H1 (cell line): ENCODE data around the gene RASGRP3. TPM values are rescaled to one million over a fixed set of nuclear protein-coding genes. Genes with fewer than 3 reads are reported as not detected.

Experiments
- CREB1 ChIP-seq: IDR thresholded peaks from 2 replicates; pipeline ENCODE4 v1.6.1; 2012; ENCODE audit warnings: inconsistent platforms
- HDAC2 ChIP-seq, 2 experiments: fragments of 300-600 bp in 1 of 2; sonication (generic) in 1 of 2; IDR thresholded peaks; 2 replicates each; pipeline ENCODE4 v1.6.1; 2011 to 2012; ENCODE audit warnings: low read depth in 2 of 2, low read length in 2 of 2, mild to moderate bottlenecking in 2 of 2, moderate library complexity in 2 of 2, borderline replicate concordance in 1 of 2, inconsistent platforms in 1 of 2
- JUN ChIP-seq: IDR thresholded peaks from 2 replicates; pipeline ENCODE4 v1.6.1; 2011; ENCODE audit warnings: low read depth, mild to moderate bottlenecking, improper control_type of control experiment, low read length
- RAD21 ChIP-seq, 2 experiments: IDR thresholded peaks in 1 of 2; conservative IDR thresholded peaks in 1 of 2; 2 replicates each; pipeline ENCODE4 v1.6.1; 2011; ENCODE audit warnings: low read depth in 2 of 2, low read length in 2 of 2, improper control_type of control experiment in 1 of 2, inconsistent platforms in 1 of 2, mild to moderate bottlenecking in 1 of 2, moderate library complexity in 1 of 2
- SAP30 ChIP-seq: fragments of 300-600 bp; sonication (generic); IDR thresholded peaks from 2 replicates; pipeline ENCODE4 v1.7.1; 2012; ENCODE audit warnings: low read length, moderate library complexity, mild to moderate bottlenecking, inconsistent platforms; ENCODE audit not compliant: insufficient read depth, insufficient replicate concordance
- SP1 ChIP-seq: IDR thresholded peaks from 2 replicates; pipeline ENCODE4 v1.6.1; 2011; ENCODE audit warnings: low read depth, low read length
- YY1 ChIP-seq: IDR thresholded peaks from 2 replicates; pipeline ENCODE4 v1.6.1; 2011; ENCODE audit warnings: low read depth, mild to moderate bottlenecking, low read length
- polyA plus RNA-seq, 7 experiments: library from polyadenylated mRNA; depleted of rRNA in 3 of 7; stranded (reverse) in 5 of 7; unstranded in 2 of 7; fragments of >200 nt in 5 of 7; fragments of 200-250 nt in 2 of 7; gene quantifications; 1 replicate in 5 of 7; 2 replicates in 1 of 7; 4 replicates in 1 of 7; pipeline versions ENCODE4 v1.2.1 to v1.2.3, GENCODE V29; 2011 to 2013; ENCODE audit warnings: missing spikeins in 2 of 7, mixed read lengths in 2 of 7
- total RNA-seq: library from RNA; stranded (reverse); fragmentation: NEBNext Ultra II Directional; extraction: Animal tissue kit (Norgen Biotek cat#: 25700); gene quantifications from 2 replicates; pipeline ENCODE4 v1.2.1, GENCODE V29; 2021
- TF ChIP-seq, protein P1 (sequence below): fragments of 300-600 bp; sonication (generic); IDR thresholded peaks from 2 replicates; pipeline ENCODE4 v1.7.1; 2012; ENCODE audit warnings: low read length, moderate library complexity, mild to moderate bottlenecking, inconsistent platforms; ENCODE audit not compliant: insufficient replicate concordance

RASGRP3 gene
- total and polyA plus RNA-seq, 2 of the 8 experiments (the other 6 are each of a cell fraction or from before 2014, with no cell fraction given): 0.06 TPM; not detected in 1

DNA sequence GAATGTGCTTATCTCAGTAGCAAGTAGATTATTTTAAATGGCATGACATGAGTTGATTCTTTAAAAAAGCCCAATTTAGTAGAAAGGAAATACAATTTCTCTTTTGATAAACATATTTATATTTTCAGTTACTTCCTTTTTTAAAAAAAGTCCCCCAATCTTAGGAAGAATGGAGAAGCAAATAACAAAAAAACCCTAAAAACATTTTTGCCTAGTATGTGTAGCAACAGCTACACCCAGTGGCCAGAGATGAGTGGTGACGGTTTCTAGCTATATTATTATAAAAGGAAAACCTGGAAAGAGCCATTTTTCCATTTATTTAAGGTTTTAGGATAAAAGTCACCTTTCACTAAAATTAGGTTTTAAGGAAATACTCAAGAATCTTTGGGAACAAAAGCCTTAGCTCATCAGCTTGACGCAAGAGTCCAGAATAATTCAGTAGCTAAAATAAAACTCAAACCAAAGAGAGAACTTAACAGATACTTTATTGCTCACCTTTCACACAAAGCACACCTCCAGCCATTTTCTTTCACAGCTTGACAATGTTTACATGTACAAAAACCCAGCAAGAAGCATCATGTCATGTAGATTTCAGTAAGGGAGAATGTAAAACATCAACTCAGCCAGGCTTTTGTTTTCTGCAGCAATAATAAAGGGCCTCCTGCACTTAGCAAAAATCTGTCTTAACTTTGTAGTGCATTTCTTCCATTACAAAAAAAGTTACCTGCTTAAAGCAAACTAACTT is 106.9 kb downstream of the RASGRP3 start (continued):
- TF ChIP-seq, protein P1, sequence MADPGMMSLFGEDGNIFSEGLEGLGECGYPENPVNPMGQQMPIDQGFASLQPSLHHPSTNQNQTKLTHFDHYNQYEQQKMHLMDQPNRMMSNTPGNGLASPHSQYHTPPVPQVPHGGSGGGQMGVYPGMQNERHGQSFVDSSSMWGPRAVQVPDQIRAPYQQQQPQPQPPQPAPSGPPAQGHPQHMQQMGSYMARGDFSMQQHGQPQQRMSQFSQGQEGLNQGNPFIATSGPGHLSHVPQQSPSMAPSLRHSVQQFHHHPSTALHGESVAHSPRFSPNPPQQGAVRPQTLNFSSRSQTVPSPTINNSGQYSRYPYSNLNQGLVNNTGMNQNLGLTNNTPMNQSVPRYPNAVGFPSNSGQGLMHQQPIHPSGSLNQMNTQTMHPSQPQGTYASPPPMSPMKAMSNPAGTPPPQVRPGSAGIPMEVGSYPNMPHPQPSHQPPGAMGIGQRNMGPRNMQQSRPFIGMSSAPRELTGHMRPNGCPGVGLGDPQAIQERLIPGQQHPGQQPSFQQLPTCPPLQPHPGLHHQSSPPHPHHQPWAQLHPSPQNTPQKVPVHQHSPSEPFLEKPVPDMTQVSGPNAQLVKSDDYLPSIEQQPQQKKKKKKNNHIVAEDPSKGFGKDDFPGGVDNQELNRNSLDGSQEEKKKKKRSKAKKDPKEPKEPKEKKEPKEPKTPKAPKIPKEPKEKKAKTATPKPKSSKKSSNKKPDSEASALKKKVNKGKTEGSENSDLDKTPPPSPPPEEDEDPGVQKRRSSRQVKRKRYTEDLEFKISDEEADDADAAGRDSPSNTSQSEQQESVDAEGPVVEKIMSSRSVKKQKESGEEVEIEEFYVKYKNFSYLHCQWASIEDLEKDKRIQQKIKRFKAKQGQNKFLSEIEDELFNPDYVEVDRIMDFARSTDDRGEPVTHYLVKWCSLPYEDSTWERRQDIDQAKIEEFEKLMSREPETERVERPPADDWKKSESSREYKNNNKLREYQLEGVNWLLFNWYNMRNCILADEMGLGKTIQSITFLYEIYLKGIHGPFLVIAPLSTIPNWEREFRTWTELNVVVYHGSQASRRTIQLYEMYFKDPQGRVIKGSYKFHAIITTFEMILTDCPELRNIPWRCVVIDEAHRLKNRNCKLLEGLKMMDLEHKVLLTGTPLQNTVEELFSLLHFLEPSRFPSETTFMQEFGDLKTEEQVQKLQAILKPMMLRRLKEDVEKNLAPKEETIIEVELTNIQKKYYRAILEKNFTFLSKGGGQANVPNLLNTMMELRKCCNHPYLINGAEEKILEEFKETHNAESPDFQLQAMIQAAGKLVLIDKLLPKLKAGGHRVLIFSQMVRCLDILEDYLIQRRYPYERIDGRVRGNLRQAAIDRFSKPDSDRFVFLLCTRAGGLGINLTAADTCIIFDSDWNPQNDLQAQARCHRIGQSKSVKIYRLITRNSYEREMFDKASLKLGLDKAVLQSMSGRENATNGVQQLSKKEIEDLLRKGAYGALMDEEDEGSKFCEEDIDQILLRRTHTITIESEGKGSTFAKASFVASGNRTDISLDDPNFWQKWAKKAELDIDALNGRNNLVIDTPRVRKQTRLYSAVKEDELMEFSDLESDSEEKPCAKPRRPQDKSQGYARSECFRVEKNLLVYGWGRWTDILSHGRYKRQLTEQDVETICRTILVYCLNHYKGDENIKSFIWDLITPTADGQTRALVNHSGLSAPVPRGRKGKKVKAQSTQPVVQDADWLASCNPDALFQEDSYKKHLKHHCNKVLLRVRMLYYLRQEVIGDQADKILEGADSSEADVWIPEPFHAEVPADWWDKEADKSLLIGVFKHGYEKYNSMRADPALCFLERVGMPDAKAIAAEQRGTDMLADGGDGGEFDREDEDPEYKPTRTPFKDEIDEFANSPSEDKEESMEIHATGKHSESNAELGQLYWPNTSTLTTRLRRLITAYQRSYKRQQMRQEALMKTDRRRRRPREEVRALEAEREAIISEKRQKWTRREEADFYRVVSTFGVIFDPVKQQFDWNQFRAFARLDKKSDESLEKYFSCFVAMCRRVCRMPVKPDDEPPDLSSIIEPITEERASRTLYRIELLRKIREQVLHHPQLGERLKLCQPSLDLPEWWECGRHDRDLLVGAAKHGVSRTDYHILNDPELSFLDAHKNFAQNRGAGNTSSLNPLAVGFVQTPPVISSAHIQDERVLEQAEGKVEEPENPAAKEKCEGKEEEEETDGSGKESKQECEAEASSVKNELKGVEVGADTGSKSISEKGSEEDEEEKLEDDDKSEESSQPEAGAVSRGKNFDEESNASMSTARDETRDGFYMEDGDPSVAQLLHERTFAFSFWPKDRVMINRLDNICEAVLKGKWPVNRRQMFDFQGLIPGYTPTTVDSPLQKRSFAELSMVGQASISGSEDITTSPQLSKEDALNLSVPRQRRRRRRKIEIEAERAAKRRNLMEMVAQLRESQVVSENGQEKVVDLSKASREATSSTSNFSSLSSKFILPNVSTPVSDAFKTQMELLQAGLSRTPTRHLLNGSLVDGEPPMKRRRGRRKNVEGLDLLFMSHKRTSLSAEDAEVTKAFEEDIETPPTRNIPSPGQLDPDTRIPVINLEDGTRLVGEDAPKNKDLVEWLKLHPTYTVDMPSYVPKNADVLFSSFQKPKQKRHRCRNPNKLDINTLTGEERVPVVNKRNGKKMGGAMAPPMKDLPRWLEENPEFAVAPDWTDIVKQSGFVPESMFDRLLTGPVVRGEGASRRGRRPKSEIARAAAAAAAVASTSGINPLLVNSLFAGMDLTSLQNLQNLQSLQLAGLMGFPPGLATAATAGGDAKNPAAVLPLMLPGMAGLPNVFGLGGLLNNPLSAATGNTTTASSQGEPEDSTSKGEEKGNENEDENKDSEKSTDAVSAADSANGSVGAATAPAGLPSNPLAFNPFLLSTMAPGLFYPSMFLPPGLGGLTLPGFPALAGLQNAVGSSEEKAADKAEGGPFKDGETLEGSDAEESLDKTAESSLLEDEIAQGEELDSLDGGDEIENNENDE: peak; percentile 88
- TF ChIP-seq HDAC2 (IDR thresholded peaks at IDR 0.05; ENCODE audit: borderline replicate concordance in 1 of 2, low read depth in 2 of 2, low read length in 2 of 2) (peak in 1 of 2 experiments; percentile 73; a peak in 2 of 4 replicates), CREB1 (peak; percentile 16; the same call in 1 of the 2 replicates), SP1 (peak; percentile 42; the same call in 1 of the 2 replicates), JUN (no peak), YY1 (peak; percentile 14; the same call in 1 of the 2 replicates), SAP30 (no peak), RAD21 (IDR thresholded peaks at IDR 0.05 in 1 of 2, conservative IDR thresholded peaks at IDR 0.05 in 1 of 2; ENCODE audit: low read depth in 2 of 2, low read length in 2 of 2) (peak; percentile 82 to 88)
